Measurements from ENCODE around the gene HBQ1.
"Not testable (repeated sequence)": the region's sequence is repeated elsewhere in the genome, so short reads cannot be mapped to it uniquely, and the experiment has no call there.

Gene HBQ1

GRCh38 chr16:212999-213398, 32.7 kb downstream of the HBQ1 start:
- FAIRE-seq: no peak
- TF ChIP-seq SPI1 (IDR thresholded peaks at IDR 0.05; ENCODE audit: low read depth, low read length): no peak
- TF ChIP-seq POU2F2 (IDR thresholded peaks at IDR 0.05; ENCODE audit: low read depth, low read length): no peak
- TF ChIP-seq TAF1 (IDR thresholded peaks at IDR 0.05; ENCODE audit: low read depth, low read length): no peak
- no peak for TF ChIP-seq POLR2AphosphoS5 (IDR thresholded peaks at IDR 0.05; ENCODE audit: low read depth, low read length)
- no peak for TF ChIP-seq PAX5 (IDR thresholded peaks at IDR 0.05; ENCODE audit: insufficient read depth, low read length, severe bottlenecking)
- no peak for TF ChIP-seq POLR2A (IDR thresholded peaks at IDR 0.05; ENCODE audit: low read depth, low read length)
- no peak for DNase-seq (ENCODE audit: insufficient read length, low spot score)

GRCh38 chr16:220021-220420, 39.8 kb downstream of the HBQ1 start:
- no peak for DNase-seq (ENCODE audit: insufficient read length, low spot score)
- TF ChIP-seq POLR2A (IDR thresholded peaks at IDR 0.05; ENCODE audit: low read depth, low read length) (no peak), POLR2AphosphoS5 (IDR thresholded peaks at IDR 0.05; ENCODE audit: low read depth, low read length) (no peak), POU2F2 (IDR thresholded peaks at IDR 0.05; ENCODE audit: low read depth, low read length) (no peak), PAX5 (IDR thresholded peaks at IDR 0.05; ENCODE audit: insufficient read depth, low read length, severe bottlenecking) (no peak), TAF1 (IDR thresholded peaks at IDR 0.05; ENCODE audit: low read depth, low read length) (no peak), SPI1 (IDR thresholded peaks at IDR 0.05; ENCODE audit: low read depth, low read length) (no peak)
- FAIRE-seq: no peak

- TF ChIP-seq POLR2A (IDR thresholded peaks at IDR 0.05; ENCODE audit: low read depth, low read length) (no peak), SPI1 (IDR thresholded peaks at IDR 0.05; ENCODE audit: low read depth, low read length) (no peak), POLR2AphosphoS5 (IDR thresholded peaks at IDR 0.05; ENCODE audit: low read depth, low read length) (no peak), TAF1 (IDR thresholded peaks at IDR 0.05; ENCODE audit: low read depth, low read length) (no peak), PAX5 (IDR thresholded peaks at IDR 0.05; ENCODE audit: insufficient read depth, low read length, severe bottlenecking) (no peak), POU2F2 (IDR thresholded peaks at IDR 0.05; ENCODE audit: low read depth, low read length) (no peak)
- peak; percentile 26 for FAIRE-seq
- no peak for DNase-seq (ENCODE audit: insufficient read length, low spot score)
Measured at GRCh38 chr16:228151-228851, 48.0 kb downstream of the HBQ1 start.

DNA sequence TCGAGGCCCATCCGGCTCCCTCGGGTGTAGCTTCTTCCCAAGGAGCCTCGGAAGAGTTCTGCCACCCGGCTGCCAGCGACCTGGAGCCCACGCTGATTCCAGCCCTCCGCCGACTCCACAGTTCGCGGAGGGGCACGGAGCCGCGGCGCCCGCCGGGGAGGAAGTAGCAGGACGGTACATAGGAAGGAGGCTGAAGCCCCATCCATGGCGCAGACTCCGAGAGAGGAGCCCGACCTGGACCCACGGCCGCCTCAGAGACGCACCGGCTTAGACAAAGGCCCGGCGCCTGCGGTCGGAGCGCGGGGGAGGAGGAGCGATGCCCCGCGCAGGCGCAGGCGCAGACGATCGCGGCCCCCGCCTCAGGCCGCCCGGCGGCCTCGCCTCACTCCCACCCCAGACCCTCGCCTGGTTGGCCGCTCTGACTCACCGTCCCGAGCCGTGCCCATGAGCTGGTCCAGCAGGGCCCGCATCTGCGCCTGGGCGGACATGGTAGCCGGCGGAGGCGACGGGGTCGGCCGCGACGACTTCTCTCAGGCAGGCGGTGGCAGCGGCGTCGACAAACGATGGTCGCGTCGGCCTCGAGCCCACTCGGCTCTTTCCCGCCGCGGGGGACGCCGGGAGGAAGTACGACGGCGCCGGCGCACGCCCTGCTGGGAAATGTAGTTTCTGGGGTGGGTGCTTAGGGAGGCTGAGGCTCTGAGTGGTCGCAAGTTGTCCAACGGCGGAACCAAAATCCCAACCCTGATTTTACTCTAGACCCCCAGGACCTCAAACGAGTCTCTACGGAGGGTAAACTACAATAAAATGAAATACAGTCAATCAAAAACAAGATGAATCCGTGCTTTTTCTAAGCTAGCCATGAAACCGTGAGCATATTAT, 48.8 kb downstream of the HBQ1 start, which contains the start of gene LUC7L:
Gene LUC7L, minus strand, starts transcription at position 598 of the 879 bp plus-strand sequence. Its CDS starts 110 bp downstream, at position 488.
- peak; percentile 87; the same call in 1 of the 2 replicates for TF ChIP-seq POU2F2 (IDR thresholded peaks at IDR 0.05; ENCODE audit: low read depth, low read length)
- TF ChIP-seq PAX5 (IDR thresholded peaks at IDR 0.05; ENCODE audit: insufficient read depth, low read length, severe bottlenecking): peak; percentile 28
- TF ChIP-seq TAF1 (IDR thresholded peaks at IDR 0.05; ENCODE audit: low read depth, low read length): peak; percentile 82
- peak; percentile 97 for TF ChIP-seq POLR2AphosphoS5 (IDR thresholded peaks at IDR 0.05; ENCODE audit: low read depth, low read length)
- TF ChIP-seq POLR2A (IDR thresholded peaks at IDR 0.05; ENCODE audit: low read depth, low read length): peak; percentile 96
- TF ChIP-seq SPI1 (IDR thresholded peaks at IDR 0.05; ENCODE audit: low read depth, low read length): peak; percentile 36; the same call in 1 of the 2 replicates
- peak; percentile 96 for FAIRE-seq
- peak; percentile 90 for DNase-seq (ENCODE audit: insufficient read length, low spot score)

DNA sequence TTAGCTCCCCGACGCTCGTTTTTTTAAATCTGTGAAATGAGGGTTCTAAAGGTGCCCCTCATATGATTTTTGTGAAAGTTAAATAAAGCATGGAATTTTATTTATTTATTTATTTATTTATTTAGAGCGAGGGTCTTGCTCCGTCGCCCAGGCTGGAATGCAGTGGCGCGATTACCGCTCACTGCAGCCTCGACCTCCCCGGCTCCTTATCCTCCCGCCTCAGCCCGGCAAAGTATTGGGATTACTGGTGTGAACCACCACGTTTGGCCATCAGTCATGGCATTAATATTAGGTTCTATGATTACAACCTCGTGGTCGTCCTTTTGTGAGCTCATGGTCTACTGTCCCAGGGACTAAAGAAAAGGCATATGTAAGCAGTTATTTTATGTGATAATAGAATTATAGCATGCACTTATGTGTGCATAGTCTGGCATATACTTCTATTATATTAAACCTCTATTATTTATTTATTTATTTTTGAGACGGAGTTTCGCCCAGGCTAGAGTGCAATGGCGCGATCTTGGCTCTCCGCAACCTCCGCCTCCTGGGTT, 49.5 kb downstream of the HBQ1 start:
- DNase-seq (ENCODE audit: insufficient read length, low spot score): no peak
- TF ChIP-seq PAX5 (IDR thresholded peaks at IDR 0.05; ENCODE audit: insufficient read depth, low read length, severe bottlenecking) (no peak), POLR2AphosphoS5 (IDR thresholded peaks at IDR 0.05; ENCODE audit: low read depth, low read length) (no peak), SPI1 (IDR thresholded peaks at IDR 0.05; ENCODE audit: low read depth, low read length) (no peak), TAF1 (IDR thresholded peaks at IDR 0.05; ENCODE audit: low read depth, low read length) (no peak), POLR2A (IDR thresholded peaks at IDR 0.05; ENCODE audit: low read depth, low read length) (no peak), POU2F2 (IDR thresholded peaks at IDR 0.05; ENCODE audit: low read depth, low read length) (no peak)
- FAIRE-seq: no peak

- FAIRE-seq; DNase-seq (ENCODE audit: insufficient read length, low spot score): not testable (repeated sequence)
Measured at GRCh38 chr16:230351-230750, 50.1 kb downstream of the HBQ1 start.
